Lower leg skin (tissue), 3 donors: ENCODE data around the gene PCNX1.

Experiments used
- CTCF ChIP-seq, 3 donors: fragments of 450-650 bp; IDR thresholded peaks; one replicate each; pipeline ENCODE4 v1.5.1; 2016; ENCODE audit warnings: antibody characterized with exemption in 3 of 3, mild to moderate bottlenecking in 3 of 3, moderate library complexity in 2 of 3
- POLR2A ChIP-seq, 2 donors: fragments of 450-650 bp; IDR thresholded peaks; one replicate each; pipeline ENCODE4 v1.6.1; 2016 to 2017; ENCODE audit warnings: antibody characterized with exemption in 2 of 2, mild to moderate bottlenecking in 1 of 2, moderate library complexity in 1 of 2

GRCh38 chr14:70919774-70920173 is 12.5 kb downstream of the PCNX1 start:
- TF ChIP-seq POLR2A (IDR thresholded peaks at IDR 0.05) (no peak), CTCF (IDR thresholded peaks at IDR 0.05) (no peak)
